ENCODE results near the gene LRRC27.

- TF ChIP-seq EZH2phosphoT487 (IDR thresholded peaks at IDR 0.05; ENCODE audit: low read depth) (no peak), CTCF (IDR thresholded peaks at IDR 0.05; ENCODE audit: low read depth, low read length) (no peak)
These were observed 61.7 kb downstream of the LRRC27 start for GRCh38 chr10:132393695-132394181.

All from OCI-LY3 (cell line).